ENCODE data around the gene DNAJC8.
A peak's percentile ranks its signal among the peaks of the same experiment; 100 is the strongest.

The DNAJC8 gene, protein sequence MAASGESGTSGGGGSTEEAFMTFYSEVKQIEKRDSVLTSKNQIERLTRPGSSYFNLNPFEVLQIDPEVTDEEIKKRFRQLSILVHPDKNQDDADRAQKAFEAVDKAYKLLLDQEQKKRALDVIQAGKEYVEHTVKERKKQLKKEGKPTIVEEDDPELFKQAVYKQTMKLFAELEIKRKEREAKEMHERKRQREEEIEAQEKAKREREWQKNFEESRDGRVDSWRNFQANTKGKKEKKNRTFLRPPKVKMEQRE

GRCh38 chr1:28232558-28233263, at the start of gene DNAJC8:
Gene DNAJC8, minus strand, starts transcription at chr1:28233029. Its CDS starts 31 bp downstream, at chr1:28232998.
- DNase-seq: peak; percentile 88

- DNase-seq: no peak
These were observed 49.0 kb upstream of the DNAJC8 start for GRCh38 chr1:28281608-28282425.

GRCh38 chr1:28280977-28281381, 48.1 kb upstream of the DNAJC8 start:
- no peak for DNase-seq

DNA sequence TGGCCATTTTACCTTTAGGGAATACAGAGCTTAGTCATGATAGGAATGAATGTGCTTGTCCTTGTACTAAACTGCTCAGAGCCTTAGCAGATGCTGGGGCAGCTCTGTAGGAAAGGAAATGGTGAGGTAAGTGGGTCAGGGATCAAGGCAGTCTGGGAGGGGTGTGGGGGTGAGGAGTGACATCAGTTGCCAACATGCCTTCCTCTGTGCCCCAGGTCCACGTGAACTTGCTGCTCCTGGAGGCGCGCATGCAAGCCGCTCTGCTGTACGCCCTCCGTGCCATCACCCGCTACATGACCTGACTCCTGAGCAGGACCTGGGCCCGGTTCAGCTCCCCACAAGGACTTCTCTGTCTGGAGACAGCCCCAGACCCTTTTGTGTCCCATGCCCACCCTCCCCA, 47.7 kb upstream of the DNAJC8 start:
- DNase-seq: no peak

DNA sequence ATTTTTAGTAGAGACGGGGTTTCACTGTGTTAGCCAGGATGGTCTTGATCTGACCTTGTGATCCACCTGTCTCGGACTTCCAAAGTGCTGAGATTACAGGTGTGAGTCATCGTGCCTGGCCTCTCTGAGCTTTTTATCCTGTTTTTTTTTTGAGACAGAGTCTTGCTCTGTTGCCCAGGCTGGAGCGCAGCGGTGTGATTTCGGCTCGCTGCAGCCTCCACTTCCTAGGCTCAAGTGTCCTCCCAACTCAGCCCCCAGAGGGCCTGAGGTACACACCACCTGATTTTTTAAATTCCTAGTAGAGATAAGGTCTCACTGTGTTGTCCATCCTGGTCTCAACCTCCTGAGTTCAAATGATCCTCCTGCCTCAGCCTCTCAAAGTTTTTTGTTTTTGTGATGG, 46.9 kb upstream of the DNAJC8 start:
- no peak for DNase-seq

- no peak for DNase-seq
These were observed 45.9 kb upstream of the DNAJC8 start for GRCh38 chr1:28278763-28279162.

DNA sequence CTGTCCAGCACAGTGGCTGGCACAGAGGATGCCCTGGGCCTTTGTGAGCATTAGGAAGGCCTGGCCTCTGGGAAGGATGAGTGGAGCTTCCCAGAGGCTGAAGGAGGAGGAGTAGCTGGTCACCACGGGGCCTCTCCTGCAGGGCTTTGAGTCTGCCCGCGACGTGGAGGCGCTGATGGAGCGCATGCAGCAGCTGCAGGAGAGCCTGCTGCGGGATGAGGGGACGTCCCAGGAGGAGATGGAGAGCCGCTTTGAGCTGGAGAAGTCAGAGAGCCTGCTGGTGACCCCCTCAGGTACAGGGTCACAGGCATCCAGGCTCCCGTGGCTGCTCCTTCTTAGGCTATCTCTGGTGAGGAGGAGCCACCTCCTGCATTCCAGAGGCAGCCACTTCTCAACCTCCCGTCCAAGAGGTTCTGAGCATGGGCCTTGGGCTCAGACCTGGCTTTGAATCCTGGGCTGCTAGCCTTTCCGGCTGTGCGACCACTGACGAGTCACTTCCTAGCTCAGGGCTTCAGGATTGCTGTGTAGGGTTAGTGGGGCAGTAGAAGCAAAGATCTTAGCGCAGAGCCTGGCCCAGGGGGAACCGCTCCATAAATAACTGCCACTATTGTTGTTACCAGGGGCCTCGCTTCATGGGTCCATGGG, 40.5 kb upstream of the DNAJC8 start:
- no peak for DNase-seq

- DNase-seq: no peak
These were observed 39.5 kb upstream of the DNAJC8 start for GRCh38 chr1:28272215-28272852.

DNA sequence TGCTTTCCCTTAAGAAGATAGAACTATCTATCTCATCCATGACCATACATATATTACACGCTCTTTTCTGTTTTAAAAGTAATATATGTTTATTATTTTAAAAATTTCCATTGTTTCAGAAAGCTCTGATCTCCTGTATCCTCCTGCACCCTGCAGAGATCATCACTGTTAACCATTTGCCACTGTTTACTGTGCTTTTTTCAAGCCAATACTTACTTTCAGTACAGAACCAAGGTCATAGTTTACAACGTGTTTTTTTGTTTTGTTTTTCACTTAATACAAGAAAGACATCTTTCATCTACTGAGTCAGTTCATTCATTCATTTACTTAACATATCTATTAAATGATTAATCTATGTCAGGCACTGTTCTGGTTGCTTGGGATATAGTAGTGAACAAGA, 36.7 kb upstream of the DNAJC8 start:
- no peak for DNase-seq

- no peak for DNase-seq
These were observed 34.8 kb upstream of the DNAJC8 start for GRCh38 chr1:28267633-28268032.

- DNase-seq: no peak
These were observed 34.1 kb upstream of the DNAJC8 start for GRCh38 chr1:28266920-28267322.

- DNase-seq: no peak
These were observed 32.7 kb upstream of the DNAJC8 start for GRCh38 chr1:28265577-28265976.

DNA sequence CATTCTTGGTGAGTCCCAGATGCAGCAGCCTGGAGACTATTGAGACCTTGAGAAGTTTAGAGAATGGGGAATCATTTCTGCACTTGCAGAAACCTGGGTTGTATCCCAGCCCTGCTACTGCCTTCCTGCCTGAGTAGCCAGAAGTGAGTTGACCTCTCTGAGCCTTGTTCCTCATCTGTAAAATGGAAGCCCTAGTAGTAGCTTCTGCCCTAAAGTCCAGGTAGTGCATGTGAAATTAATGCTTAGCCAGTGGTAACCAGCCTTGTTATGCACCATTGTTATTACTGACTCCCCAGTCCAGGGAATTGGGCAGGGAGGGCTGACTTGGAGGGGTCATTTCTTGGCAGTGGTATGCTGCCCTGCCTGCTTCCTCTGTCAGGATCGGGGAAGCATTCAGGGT, 32.1 kb upstream of the DNAJC8 start:
- no peak for DNase-seq

DNA sequence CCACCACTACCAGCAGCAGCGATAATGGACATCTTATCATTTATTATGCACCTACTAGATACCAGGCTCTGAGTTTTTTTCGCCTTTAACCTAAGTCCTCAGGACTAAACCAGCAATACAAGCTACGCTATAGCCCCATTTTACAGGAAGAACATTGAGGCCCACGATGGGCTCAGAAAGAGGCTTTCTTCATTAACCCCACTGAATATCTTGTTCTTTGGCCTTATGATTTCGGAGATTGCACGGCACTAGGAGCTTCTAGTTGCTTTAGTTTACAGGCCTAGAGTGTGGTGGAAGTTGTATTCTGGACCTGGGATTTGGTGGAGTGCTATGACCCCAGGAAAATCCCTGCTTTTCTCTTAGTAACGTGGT, 28.0 kb upstream of the DNAJC8 start:
- DNase-seq: no peak

DNA sequence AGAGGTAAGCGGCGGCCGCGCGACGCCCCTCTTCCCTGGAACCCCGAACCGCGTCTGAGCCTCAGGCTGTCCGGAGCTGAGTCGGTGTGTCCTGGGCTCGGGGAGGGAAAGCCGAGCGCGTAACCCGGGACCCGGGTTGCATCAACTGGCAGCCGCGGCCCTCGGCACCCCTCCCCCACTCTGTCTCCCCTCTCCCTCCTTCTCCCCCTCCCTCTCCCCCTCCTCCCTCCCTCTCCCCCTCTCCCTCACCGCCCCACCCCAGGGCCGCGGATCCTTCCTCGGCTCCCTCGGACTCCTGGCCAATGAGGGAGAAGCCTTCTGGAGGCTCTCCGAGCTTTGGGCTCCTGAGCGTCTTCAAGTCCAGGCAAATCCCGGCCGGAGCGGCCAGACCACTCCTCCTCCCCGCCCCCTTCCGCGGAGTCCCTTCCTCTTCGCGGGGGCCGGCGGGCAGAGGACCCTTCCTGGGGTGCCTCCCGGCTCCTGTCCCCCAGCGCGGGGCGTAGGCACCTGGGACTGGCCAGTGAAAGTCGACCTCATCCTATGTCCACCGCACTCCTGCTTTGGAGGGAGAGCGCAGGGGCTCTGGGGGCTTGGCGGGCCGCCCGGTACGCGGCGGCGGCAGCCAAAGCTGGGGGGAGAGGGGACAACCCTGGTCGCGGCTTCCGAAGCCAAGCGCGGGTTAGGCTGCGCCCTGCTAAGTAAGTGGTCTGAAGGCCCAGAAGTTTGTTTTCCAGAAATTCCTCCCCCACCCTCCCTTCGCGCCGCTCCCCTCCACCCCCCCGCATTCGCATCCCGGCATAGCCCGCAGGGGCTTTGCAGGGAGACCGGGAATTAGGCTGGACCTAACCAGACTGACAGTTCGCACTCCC, 27.3 kb upstream of the DNAJC8 start:
- peak; percentile 79 for DNase-seq

GRCh38 chr1:28259252-28259933, 26.6 kb upstream of the DNAJC8 start, which contains the start of gene SESN2:
Gene SESN2, plus strand, starts transcription at chr1:28259518. Its CDS starts 330 bp downstream, at chr1:28259848.
- peak; percentile 99 for DNase-seq

GRCh38 chr1:28258628-28259251, 25.9 kb upstream of the DNAJC8 start:
- peak; percentile 28 for DNase-seq

GRCh38 chr1:28257736-28258135, 24.9 kb upstream of the DNAJC8 start:
- DNase-seq: no peak

DNA sequence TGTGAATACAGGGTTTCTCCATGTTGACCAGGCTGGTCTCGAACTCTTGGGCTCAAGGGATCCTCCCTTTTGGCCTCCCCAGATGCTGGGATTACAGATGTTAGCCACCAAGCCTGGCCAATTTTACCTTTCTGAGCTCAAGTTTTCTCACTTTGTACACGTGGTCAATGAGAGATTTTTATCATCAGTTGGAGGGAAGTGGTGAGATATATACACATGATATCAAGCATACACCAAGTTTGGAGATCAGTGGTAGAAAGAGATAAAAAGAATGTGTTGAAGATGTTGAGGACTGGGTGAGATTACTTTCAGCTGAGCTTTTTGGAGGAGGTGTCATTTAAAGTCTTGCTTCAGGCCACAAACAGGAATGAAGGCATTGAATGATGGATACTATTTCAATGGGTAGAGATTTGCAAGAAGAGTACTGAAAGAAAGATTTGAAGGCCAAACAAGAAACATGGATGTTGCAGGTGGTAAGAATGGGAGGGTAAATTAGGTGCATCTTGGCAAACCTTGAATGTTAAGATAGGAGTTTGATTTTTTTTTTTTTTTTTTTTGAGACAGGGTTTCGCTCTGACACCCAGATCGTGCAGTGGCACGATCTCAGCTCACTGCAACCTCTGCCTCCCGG, 23.5 kb upstream of the DNAJC8 start:
- DNase-seq: no peak

- DNase-seq: peak; percentile 49
These were observed 17.1 kb upstream of the DNAJC8 start for GRCh38 chr1:28249866-28250295.
